GM12874 (cell line): ENCODE data around the gene ARMH1.

Source experiments
- TF ChIP-seq, protein P1 (sequence below): IDR thresholded peaks from 2 replicates; pipeline ENCODE4 v1.5.1; 2011; ENCODE audit warnings: low read depth, mild to moderate bottlenecking, control low read depth, low read length, moderate library complexity; ENCODE audit not compliant: insufficient read depth

Gene ARMH1

DNA sequence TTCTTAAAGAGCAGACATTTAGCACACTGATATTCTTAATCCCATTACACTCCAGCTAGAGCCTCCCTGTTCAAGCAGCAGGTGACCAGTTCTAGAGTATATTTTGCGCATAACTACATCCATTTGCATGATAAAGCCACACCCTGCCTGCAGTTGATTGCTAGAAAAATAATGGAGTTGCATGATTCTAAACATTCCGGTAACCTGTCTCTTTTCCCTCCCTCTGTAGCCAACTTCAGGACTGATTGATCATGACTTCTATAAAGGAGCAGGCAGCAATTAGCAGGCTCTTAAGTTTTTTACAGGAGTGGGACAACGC, 14.9 kb downstream of the ARMH1 start:
- TF ChIP-seq, protein P1, sequence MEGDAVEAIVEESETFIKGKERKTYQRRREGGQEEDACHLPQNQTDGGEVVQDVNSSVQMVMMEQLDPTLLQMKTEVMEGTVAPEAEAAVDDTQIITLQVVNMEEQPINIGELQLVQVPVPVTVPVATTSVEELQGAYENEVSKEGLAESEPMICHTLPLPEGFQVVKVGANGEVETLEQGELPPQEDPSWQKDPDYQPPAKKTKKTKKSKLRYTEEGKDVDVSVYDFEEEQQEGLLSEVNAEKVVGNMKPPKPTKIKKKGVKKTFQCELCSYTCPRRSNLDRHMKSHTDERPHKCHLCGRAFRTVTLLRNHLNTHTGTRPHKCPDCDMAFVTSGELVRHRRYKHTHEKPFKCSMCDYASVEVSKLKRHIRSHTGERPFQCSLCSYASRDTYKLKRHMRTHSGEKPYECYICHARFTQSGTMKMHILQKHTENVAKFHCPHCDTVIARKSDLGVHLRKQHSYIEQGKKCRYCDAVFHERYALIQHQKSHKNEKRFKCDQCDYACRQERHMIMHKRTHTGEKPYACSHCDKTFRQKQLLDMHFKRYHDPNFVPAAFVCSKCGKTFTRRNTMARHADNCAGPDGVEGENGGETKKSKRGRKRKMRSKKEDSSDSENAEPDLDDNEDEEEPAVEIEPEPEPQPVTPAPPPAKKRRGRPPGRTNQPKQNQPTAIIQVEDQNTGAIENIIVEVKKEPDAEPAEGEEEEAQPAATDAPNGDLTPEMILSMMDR, result no peak

DNA sequence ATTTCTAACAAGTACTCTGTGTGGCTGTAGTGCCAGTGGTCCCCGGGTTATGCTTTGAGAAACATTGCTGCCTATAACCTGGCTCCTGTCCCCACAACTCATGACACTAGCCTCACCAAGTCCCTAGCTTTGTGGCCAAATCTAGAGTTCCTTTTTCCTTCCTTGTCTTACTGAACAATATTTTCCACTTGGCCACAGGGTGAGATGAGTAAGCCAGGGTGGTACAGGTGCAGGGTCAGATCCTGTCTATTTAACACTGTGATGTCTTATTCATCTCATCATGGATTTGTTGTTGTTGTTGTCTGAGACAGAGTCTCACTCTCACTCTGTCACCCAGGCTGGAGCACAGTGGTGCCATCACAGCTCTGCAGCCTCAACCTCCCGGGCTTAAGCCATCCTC, 18.6 kb downstream of the ARMH1 start:
- TF ChIP-seq, protein P1, result no peak

DNA sequence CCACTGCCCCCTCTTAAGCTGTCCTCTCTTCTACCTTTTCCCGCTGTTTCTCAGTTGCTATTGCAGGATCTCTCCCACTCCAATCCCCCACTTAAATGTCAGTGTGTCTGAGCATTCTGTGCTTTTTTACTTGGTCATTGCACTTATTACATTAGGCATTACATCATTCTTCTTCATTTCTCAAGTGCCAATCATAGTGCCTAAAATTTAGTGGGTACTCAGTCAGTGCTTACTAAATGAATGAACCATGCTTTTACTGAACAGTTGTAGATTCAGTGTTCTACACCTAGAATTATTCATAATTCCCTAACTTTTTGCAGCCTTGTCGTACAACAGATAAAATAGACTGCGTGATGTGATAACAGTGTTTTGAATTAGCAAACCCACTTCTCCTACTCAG, 19.4 kb downstream of the ARMH1 start:
- TF ChIP-seq, protein P1, result no peak

DNA sequence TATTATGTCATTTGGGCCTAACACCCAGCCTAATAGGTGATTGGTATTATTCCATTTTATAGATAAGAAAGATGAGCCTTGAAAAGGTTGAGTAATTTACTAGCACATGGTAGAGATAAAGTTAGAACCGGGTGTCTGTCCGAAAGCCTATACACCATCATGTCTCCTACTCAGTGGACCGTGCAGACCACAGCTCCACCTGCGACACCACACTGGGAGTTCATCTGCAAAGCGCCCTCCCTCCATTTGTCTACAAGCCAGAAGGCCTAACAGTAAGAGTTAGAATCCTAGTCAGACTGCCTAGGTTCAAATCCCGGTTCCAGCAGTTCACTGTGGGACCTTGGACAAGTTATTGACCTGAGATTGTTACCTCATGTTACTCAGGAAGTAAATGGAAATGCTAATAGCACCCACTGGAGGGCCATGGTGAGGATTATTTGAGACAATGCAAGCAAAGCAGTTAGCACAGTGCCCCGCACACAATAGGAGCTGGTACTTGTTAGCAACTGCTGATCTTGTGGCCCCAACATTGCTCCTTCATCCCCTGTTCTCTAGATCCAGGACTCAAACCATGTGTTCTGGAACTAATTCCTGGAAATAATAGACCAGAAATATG, 20.5 kb downstream of the ARMH1 start:
- TF ChIP-seq, protein P1, result no peak

DNA sequence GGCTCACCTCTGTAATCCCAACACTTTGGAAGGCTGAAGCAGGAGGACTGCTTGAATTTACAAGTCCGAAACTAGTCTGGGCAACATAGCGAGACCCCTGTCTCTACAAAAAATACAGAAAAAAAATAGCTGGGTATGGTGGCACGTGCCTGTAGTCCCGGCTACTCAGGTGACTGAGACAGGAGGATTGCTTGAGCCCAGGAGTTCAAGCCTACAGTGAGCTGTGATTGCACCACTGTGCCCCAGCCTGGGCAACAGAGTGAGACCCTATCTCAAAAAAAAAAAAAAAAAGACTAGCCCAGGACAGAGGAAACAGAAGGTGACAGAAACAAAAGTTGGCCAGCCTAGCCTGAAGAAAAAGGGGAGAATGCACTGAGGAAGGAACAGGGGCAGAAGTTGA, 21.2 kb downstream of the ARMH1 start:
- TF ChIP-seq, protein P1, result no peak

DNA sequence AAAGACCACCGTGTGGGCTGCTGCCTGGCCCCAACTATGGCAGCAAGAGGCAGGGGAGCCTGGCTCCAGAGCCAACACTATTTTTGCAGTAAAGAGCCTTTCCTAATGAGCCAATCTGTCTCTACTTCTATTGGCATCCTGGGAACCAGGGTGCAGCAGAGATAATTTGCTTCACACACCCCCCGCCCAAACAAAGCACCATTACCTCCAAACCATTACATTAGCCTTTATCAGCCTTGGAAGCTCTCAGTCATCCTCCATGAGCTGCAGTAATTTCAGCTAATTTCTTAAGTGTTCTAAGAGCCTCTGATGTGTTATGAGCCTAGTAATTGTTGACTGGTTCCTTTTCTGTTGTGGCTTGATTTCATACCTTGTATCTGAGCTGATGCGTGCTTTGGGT, 21.6 kb downstream of the ARMH1 start:
- TF ChIP-seq, protein P1, result no peak

DNA sequence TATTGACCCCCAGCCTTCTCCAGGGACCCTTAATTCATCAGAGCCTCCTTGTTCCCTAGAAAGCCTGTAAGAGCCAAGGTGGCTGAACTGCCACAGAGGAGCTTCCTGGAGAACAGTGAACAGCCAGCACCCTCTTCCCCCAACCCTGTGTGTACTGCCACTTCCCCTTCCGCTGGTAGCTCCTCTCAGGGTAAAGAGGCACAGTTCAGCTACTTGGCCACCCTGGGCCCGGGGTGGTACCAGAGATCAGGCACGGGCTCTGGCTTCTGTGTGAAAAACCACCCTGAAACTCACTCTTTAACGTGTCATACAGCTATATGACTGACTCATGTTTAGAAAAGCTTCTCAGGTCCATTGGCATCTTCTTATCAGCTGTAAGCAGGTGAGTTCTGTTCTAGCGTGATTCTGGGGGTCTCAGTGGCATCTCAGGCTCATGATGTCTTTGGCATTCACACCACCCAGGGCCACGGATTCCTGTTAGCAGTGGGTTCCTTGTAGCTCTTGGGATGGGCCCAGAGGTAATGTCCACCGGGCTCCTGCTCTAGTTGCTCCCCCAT, 22.4 kb downstream of the ARMH1 start:
- TF ChIP-seq, protein P1, result no peak

DNA sequence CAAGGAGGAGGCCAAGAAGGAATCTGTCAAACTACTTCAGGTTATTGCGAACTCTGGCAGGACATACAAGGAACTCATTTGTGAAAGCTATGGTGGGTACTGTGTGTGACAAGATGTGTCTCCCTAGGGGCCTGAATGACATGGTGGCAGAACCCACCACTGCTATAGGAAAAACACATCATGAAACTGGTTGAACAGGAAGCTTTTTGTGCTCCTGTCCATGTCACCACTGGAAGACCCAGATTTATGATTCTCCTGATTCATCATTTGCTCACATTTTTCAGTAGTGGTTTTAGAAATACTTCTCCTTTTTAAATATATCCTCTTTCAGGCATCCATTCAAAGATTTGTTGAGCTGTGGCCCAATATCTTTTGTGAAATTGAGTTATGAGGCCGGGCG, 23.6 kb downstream of the ARMH1 start:
- TF ChIP-seq, protein P1, result no peak
